Measurements from ENCODE around the gene OR1J1.

OR1J1 gene

DNA sequence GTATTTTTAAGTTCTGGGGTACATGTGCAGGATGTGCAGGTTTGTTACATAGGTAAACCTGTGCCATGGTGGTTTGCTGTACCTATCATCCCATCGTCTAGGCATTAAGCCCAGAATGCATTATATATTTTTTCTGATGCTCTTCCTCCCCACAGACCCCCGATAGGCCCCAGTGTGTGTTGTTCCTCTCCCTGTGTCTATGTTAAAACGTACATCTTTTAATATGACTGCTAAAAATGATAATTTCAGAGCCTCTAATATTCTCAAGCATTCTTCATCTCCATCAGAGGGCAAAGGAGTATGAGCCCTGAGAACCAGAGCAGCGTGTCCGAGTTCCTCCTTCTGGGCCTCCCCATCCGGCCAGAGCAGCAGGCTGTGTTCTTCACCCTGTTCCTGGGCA, 32.8 kb upstream of the OR1J1 start, which contains the start of gene OR1J2:
TSS of gene OR1J2 (plus strand) at position 301 of the 400 bp plus-strand sequence. CDS start at position 301, 0 bp downstream.
- Histone ChIP-seq H3K27ac (replicated peaks) (no peak within 1 kb of the TSS), H3K4me3 (replicated peaks; ENCODE audit: insufficient read depth, low read length) (no peak within 1 kb of the TSS), H3K27me3 (ENCODE audit: insufficient read depth, poor library complexity, severe bottlenecking) (peaks cover 12% of the 10 kb centered on the region)
- TF ChIP-seq, protein P1, sequence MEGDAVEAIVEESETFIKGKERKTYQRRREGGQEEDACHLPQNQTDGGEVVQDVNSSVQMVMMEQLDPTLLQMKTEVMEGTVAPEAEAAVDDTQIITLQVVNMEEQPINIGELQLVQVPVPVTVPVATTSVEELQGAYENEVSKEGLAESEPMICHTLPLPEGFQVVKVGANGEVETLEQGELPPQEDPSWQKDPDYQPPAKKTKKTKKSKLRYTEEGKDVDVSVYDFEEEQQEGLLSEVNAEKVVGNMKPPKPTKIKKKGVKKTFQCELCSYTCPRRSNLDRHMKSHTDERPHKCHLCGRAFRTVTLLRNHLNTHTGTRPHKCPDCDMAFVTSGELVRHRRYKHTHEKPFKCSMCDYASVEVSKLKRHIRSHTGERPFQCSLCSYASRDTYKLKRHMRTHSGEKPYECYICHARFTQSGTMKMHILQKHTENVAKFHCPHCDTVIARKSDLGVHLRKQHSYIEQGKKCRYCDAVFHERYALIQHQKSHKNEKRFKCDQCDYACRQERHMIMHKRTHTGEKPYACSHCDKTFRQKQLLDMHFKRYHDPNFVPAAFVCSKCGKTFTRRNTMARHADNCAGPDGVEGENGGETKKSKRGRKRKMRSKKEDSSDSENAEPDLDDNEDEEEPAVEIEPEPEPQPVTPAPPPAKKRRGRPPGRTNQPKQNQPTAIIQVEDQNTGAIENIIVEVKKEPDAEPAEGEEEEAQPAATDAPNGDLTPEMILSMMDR (IDR thresholded peaks at IDR 0.05; ENCODE audit: insufficient read depth, low read length): no peak
- TF ChIP-seq, protein P2, sequence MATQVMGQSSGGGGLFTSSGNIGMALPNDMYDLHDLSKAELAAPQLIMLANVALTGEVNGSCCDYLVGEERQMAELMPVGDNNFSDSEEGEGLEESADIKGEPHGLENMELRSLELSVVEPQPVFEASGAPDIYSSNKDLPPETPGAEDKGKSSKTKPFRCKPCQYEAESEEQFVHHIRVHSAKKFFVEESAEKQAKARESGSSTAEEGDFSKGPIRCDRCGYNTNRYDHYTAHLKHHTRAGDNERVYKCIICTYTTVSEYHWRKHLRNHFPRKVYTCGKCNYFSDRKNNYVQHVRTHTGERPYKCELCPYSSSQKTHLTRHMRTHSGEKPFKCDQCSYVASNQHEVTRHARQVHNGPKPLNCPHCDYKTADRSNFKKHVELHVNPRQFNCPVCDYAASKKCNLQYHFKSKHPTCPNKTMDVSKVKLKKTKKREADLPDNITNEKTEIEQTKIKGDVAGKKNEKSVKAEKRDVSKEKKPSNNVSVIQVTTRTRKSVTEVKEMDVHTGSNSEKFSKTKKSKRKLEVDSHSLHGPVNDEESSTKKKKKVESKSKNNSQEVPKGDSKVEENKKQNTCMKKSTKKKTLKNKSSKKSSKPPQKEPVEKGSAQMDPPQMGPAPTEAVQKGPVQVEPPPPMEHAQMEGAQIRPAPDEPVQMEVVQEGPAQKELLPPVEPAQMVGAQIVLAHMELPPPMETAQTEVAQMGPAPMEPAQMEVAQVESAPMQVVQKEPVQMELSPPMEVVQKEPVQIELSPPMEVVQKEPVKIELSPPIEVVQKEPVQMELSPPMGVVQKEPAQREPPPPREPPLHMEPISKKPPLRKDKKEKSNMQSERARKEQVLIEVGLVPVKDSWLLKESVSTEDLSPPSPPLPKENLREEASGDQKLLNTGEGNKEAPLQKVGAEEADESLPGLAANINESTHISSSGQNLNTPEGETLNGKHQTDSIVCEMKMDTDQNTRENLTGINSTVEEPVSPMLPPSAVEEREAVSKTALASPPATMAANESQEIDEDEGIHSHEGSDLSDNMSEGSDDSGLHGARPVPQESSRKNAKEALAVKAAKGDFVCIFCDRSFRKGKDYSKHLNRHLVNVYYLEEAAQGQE (IDR thresholded peaks at IDR 0.05; ENCODE audit: insufficient replicate concordance, low read depth): no peak
- no peak for TF ChIP-seq GABPA (IDR thresholded peaks at IDR 0.05; ENCODE audit: low read depth)
- TF ChIP-seq SPI1 (IDR thresholded peaks at IDR 0.05; ENCODE audit: borderline replicate concordance, low read depth): no peak
- TF ChIP-seq POLR2AphosphoS5 (IDR thresholded peaks at IDR 0.05; ENCODE audit: low read depth): no peak
- no peak for DNase-seq (ENCODE audit: low read depth in 1 of 2, low spot score in 1 of 2)

DNA sequence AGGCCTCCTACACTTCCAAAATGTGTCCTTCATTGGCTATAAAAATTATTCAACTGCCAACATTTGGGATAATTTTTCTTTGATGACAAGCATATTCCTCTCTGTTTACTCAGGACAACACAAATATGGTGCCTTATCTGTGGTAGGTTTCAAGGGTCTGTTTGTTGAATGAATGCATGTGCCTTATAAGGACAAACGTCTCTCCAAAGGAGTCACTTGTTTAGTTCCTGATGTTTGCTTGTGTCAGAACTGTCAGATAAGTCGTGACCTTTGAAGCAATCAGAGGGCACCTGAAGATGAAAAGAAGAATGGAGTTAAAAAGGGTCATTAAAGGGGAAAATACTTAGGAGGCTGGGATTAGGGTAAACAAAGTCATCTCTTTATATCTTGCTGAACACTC, 29.2 kb upstream of the OR1J1 start:
- DNase-seq (ENCODE audit: low read depth in 1 of 2, low spot score in 1 of 2): no peak
- TF ChIP-seq, protein P1 (IDR thresholded peaks at IDR 0.05; ENCODE audit: insufficient read depth, low read length): no peak
- TF ChIP-seq SPI1 (IDR thresholded peaks at IDR 0.05; ENCODE audit: borderline replicate concordance, low read depth) (no peak), POLR2AphosphoS5 (IDR thresholded peaks at IDR 0.05; ENCODE audit: low read depth) (no peak), GABPA (IDR thresholded peaks at IDR 0.05; ENCODE audit: low read depth) (no peak)
- TF ChIP-seq, protein P2 (IDR thresholded peaks at IDR 0.05; ENCODE audit: insufficient replicate concordance, low read depth): no peak
- Histone ChIP-seq H3K27me3 (ENCODE audit: insufficient read depth, poor library complexity, severe bottlenecking) (peaks cover 7% of the 10 kb centered on the region), H3K4me3 (replicated peaks; ENCODE audit: insufficient read depth, low read length) (no peak overlapping the region), H3K27ac (replicated peaks) (no peak overlapping the region)

DNA sequence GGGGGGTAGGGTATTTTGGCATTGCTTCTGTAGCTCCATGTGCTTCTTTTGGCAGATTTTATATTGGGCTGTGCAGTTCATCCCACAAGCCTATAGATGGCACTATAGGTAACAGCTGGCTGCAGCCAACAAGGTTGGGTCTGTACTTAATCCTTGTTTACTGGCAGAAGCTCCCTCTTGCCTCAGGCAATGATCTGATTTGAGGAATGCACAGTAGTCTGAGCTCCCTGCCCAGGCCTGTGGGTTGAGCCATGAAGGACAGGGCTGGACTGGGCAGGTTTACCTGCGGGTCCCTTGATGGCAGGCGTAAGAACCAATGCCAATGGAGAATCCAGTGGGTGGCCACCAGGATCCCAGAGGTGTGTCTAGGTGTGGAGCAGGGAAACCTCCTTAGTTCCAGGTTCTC, 21.2 kb upstream of the OR1J1 start:
- Histone ChIP-seq H3K27ac (replicated peaks) (no peak overlapping the region), H3K4me3 (replicated peaks; ENCODE audit: insufficient read depth, low read length) (no peak overlapping the region), H3K27me3 (ENCODE audit: insufficient read depth, poor library complexity, severe bottlenecking) (peaks cover 10% of the 10 kb centered on the region)
- no peak for TF ChIP-seq POLR2AphosphoS5 (IDR thresholded peaks at IDR 0.05; ENCODE audit: low read depth)
- no peak for TF ChIP-seq SPI1 (IDR thresholded peaks at IDR 0.05; ENCODE audit: borderline replicate concordance, low read depth)
- TF ChIP-seq GABPA (IDR thresholded peaks at IDR 0.05; ENCODE audit: low read depth): no peak
- TF ChIP-seq, protein P2 (IDR thresholded peaks at IDR 0.05; ENCODE audit: insufficient replicate concordance, low read depth): no peak
- TF ChIP-seq, protein P1 (IDR thresholded peaks at IDR 0.05; ENCODE audit: insufficient read depth, low read length): peak; percentile 82
- peak in 1 of 2 experiments; percentile 36 for DNase-seq (ENCODE audit: low read depth in 1 of 2, low spot score in 1 of 2)
